Caki2 (cell line): ENCODE measurements around the gene ITGB1BP1. TPM values are rescaled to one million over a fixed set of nuclear protein-coding genes. Genes with fewer than 3 reads are reported as not detected.

Experiments
- DNase-seq: peaks from one replicate; pipeline ENCODE4 v3.0.0-alpha.2; 2015; ENCODE audit warnings: low read depth
- in situ Hi-C: cut with HindIII; loops from 2 replicates; pipeline ENCODE4 v1.10.0; 2016; ENCODE audit warnings: low sequenced_read_pairs, low pct_unique_long_range_greater_than_20kb, mixed read lengths
- total RNA-seq: library from RNA; depleted of rRNA; stranded (reverse); fragments of >200 nt; shearing (Covaris generic); gene quantifications from 2 replicates; pipeline ENCODE4 v1.2.3, GENCODE V29; 2014; ENCODE audit warnings: low replicate concordance; rRNA removed

ITGB1BP1 gene
- total RNA-seq, 1 experiment from 2014 or later = 55.9 TPM

DNA sequence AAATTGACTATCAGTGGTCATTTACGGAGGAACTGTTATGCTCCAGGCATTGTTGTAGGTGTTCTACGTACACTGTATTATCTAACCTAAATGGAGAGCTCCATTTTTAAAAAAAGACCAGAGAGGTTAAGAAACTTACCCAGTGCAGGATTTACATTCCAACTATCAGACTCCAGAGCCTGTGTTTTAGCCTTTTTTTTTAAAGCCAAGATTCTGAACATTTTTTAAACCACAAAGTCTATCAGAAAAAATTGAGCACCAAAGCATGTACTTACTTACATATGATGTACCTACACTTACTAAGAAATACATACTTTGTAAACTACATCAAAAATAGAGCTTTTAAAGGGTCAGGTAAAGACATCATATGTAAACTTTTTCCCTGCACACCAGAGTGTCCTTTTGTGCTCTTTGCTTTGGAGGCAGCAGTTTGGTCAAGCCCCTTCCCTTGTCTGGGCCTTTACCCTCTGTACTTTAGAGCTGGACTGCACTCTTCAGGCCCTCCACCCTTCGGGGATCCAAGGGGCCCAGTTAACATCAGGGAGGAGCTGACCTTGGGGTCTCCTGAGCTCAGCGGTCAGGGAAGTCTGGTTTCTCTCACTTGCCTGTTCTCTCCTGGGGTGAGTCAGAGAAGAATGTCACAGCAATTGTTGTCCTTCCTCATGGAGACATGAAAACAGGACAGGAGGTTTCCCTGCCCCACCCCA is 58.4 kb downstream of the ITGB1BP1 start:
- no peak for DNase-seq
- in situ Hi-C loops = no loop called here

- in situ Hi-C loops = no loop called here
- DNase-seq = no peak
Measured at GRCh38 chr2:9364373-9364772, 59.0 kb downstream of the ITGB1BP1 start.

GRCh38 chr2:9360701-9361100 is 62.6 kb downstream of the ITGB1BP1 start:
- in situ Hi-C loops = no loop called here
- no peak for DNase-seq

DNA sequence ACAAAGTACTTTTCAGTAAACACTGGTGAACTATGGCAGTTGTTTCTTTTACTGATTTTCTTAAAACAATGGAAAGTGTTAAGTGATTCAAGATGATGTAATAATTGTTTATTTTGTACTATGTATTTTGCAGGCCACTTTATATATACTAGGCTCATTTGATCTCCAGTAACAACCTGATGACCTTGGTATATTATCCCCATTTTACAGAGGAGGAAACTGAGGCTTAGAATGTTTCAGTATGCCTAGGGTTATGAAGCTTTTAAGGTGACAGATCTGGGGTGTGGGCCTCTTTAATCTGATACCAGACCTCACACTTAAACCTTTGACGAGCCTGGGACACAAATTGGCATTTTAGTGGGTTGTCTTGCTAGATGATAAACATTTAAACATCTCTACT is 63.2 kb downstream of the ITGB1BP1 start:
- in situ Hi-C loops = no loop called here

GRCh38 chr2:9359463-9359862 is 63.9 kb downstream of the ITGB1BP1 start:
- DNase-seq = no peak
- in situ Hi-C loops = no loop called here

More for the DNA sequence above, 63.2 kb downstream of the ITGB1BP1 start:
- no peak for DNase-seq

DNA sequence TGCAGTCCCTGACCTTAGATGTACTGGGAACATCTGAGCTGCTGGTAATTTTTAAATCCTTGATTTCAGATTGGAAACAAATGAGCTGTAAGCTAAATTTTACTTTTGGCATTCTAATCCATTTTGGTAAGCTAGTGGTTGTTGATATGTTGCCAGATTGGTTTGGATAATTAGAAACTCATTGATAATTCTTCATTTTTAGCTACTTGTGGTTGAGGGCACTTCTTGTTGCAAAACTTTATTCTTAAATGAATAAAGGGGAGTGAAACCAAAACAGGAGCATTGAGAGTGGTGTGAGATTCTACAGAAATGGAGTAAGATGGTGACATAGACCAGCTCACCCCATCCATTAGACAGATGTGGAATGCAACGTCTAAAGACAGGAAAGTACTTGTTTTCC is 64.5 kb downstream of the ITGB1BP1 start:
- DNase-seq = no peak

DNA sequence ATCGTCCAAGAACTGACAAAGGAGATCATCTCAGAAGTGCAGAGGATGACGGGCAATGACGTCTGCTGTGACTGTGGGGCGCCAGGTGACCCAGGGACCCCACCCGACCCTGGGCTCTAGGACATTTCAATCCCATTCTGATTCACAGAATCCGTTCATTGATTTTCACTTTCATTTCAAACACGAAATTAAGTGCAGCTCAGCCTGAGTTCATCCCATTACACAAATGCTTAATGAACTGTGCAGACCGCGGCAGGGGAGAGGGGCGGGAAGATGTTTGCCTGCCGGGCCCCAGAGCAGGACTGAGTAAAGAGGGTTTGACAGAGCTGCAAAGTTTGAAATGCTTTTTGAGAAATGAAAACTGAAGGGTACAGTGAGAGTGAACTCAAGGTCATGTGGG is 67.1 kb downstream of the ITGB1BP1 start:
- in situ Hi-C loops = no loop called here
- no peak for DNase-seq

More for the DNA sequence above, 64.5 kb downstream of the ITGB1BP1 start:
- in situ Hi-C loops = no loop called here

GRCh38 chr2:9355716-9356115 is 67.6 kb downstream of the ITGB1BP1 start:
- DNase-seq = no peak
- in situ Hi-C loops = no loop called here

- no peak for DNase-seq
- in situ Hi-C loops = no loop called here
Measured at GRCh38 chr2:9355270-9355669, 68.1 kb downstream of the ITGB1BP1 start.

DNA sequence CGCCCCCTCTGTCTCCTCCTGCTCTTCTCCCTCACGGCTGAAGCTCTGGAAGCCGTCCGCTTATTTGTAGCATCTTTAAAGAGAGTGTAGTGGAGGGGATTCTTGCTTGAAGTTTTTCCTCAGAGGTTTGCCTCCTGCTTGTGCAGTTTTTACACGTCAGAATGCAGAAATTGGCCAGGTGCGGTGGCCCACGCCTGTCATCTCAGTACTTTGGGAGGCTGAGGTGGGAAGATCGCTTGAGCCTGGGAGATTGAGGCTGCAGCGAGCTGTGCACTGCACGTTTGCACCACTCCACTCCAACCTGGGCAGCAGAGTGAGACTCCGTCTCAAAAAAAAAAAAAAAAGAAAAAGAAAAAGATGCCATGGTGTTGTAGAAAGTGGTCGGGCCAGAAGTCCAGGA is 69.0 kb downstream of the ITGB1BP1 start:
- DNase-seq = no peak
- in situ Hi-C loops = no loop called here

Other genes with a start within 250 kb of the ITGB1BP1 start
- 33.8 and 34.8 TPM in 2 replicates for gene ASAP2, start 216.7 kb downstream of the ITGB1BP1 start, total RNA-seq
- gene CPSF3, start 126 bp upstream of the ITGB1BP1 start, total RNA-seq = 26.5 and 38.3 TPM in 2 replicates
- gene IAH1, start 51.0 kb upstream of the ITGB1BP1 start, total RNA-seq = 100 and 139 TPM in 2 replicates
- gene ADAM17, start 132.3 kb upstream of the ITGB1BP1 start, total RNA-seq = 16.6 and 17.1 TPM in 2 replicates
- 496 and 587 TPM in 2 replicates for gene YWHAQ, start 207.5 kb upstream of the ITGB1BP1 start, total RNA-seq